ENCODE measurements around the gene ENOX1. TPM values are rescaled to one million over a fixed set of nuclear protein-coding genes. Genes with fewer than 3 reads are reported as not detected.

The ENOX1 gene
- total RNA-seq, 2 experiments from 2014 or later: not detected

GRCh38 chr13:43495732-43496131, 291.0 kb downstream of the ENOX1 start:
- DNase-seq (no peak), ATAC-seq (ENCODE audit: low read depth) (no peak)
- Mint-ChIP-seq H3K27ac (no peak overlapping the region), H3K27me3 (peaks cover 9% of the 10 kb centered on the region), H3K4me1 (no peaks in the 10 kb centered on the region), H3K4me3 (no peak overlapping the region), H3K9me3 (peaks cover 2% of the 10 kb centered on the region), H3K36me3 (no peaks in the 10 kb centered on the region)
- POLR2A ChIA-PET: no interaction called here

GRCh38 chr13:43494206-43494605, 292.6 kb downstream of the ENOX1 start:
- H3K36me3 Mint-ChIP-seq: no peaks in the 10 kb centered on the region
- POLR2A ChIA-PET: no interaction called here
- ATAC-seq (ENCODE audit: low read depth): no peak
- DNase-seq: no peak
- no peaks in the 10 kb centered on the region for H3K4me1 Mint-ChIP-seq
- no peak overlapping the region for H3K4me3 Mint-ChIP-seq
- no peak overlapping the region for H3K27ac Mint-ChIP-seq
- H3K9me3 Mint-ChIP-seq: peaks cover 2% of the 10 kb centered on the region
- H3K27me3 Mint-ChIP-seq: peaks cover 9% of the 10 kb centered on the region

- H3K9me3 Mint-ChIP-seq: peaks cover 2% of the 10 kb centered on the region
- H3K36me3 Mint-ChIP-seq: no peaks in the 10 kb centered on the region
- no peak for DNase-seq
- no peak overlapping the region for H3K27ac Mint-ChIP-seq
- peaks cover 9% of the 10 kb centered on the region for H3K27me3 Mint-ChIP-seq
- H3K4me3 Mint-ChIP-seq: no peak overlapping the region
- H3K4me1 Mint-ChIP-seq: no peaks in the 10 kb centered on the region
- no peak for ATAC-seq (ENCODE audit: low read depth)
- POLR2A ChIA-PET: no interaction called here
Measured at GRCh38 chr13:43493496-43494000, 293.2 kb downstream of the ENOX1 start.

GRCh38 chr13:43492745-43493144, 294.0 kb downstream of the ENOX1 start:
- POLR2A ChIA-PET: no interaction called here
- DNase-seq (no peak), ATAC-seq (ENCODE audit: low read depth) (no peak)
- Mint-ChIP-seq H3K4me3 (no peak overlapping the region), H3K27me3 (peaks cover 6% of the 10 kb centered on the region), H3K9me3 (peaks cover 2% of the 10 kb centered on the region), H3K27ac (no peak overlapping the region), H3K4me1 (no peaks in the 10 kb centered on the region), H3K36me3 (no peaks in the 10 kb centered on the region)

- ATAC-seq (ENCODE audit: low read depth) (no peak), DNase-seq (no peak)
- no peak overlapping the region for H3K4me3 Mint-ChIP-seq
- no peaks in the 10 kb centered on the region for H3K4me1 Mint-ChIP-seq
- no peaks in the 10 kb centered on the region for H3K36me3 Mint-ChIP-seq
- POLR2A ChIA-PET: no interaction called here
- H3K9me3 Mint-ChIP-seq: peaks cover 2% of the 10 kb centered on the region
- H3K27ac Mint-ChIP-seq: no peak overlapping the region
- H3K27me3 Mint-ChIP-seq: peaks cover 6% of the 10 kb centered on the region
Measured at GRCh38 chr13:43492311-43492710, 294.5 kb downstream of the ENOX1 start.

GRCh38 chr13:43489233-43489632, 297.5 kb downstream of the ENOX1 start:
- Mint-ChIP-seq H3K27ac (no peak overlapping the region), H3K9me3 (peaks cover 2% of the 10 kb centered on the region), H3K36me3 (no peaks in the 10 kb centered on the region), H3K4me3 (no peak overlapping the region), H3K27me3 (no peaks in the 10 kb centered on the region), H3K4me1 (no peaks in the 10 kb centered on the region)
- ATAC-seq (ENCODE audit: low read depth) (no peak), DNase-seq (no peak)
- POLR2A ChIA-PET: no interaction called here

GRCh38 chr13:43487885-43488284, 298.9 kb downstream of the ENOX1 start:
- DNase-seq (no peak), ATAC-seq (ENCODE audit: low read depth) (no peak)
- POLR2A ChIA-PET: no interaction called here
- H3K4me1 Mint-ChIP-seq: no peaks in the 10 kb centered on the region
- no peaks in the 10 kb centered on the region for H3K27me3 Mint-ChIP-seq
- no peaks in the 10 kb centered on the region for H3K36me3 Mint-ChIP-seq
- peaks cover 2% of the 10 kb centered on the region for H3K9me3 Mint-ChIP-seq
- H3K4me3 Mint-ChIP-seq: no peak overlapping the region
- no peak overlapping the region for H3K27ac Mint-ChIP-seq

- H3K4me3 Mint-ChIP-seq: no peak overlapping the region
- H3K4me1 Mint-ChIP-seq: no peaks in the 10 kb centered on the region
- no peaks in the 10 kb centered on the region for H3K36me3 Mint-ChIP-seq
- ATAC-seq (ENCODE audit: low read depth) (no peak), DNase-seq (no peak)
- POLR2A ChIA-PET: no interaction called here
- H3K27ac Mint-ChIP-seq: no peak overlapping the region
- H3K27me3 Mint-ChIP-seq: no peaks in the 10 kb centered on the region
- H3K9me3 Mint-ChIP-seq: peaks cover 2% of the 10 kb centered on the region
Measured at GRCh38 chr13:43487461-43487860, 299.3 kb downstream of the ENOX1 start.

- Mint-ChIP-seq H3K4me1 (no peaks in the 10 kb centered on the region), H3K27me3 (peaks cover 5% of the 10 kb centered on the region), H3K27ac (no peak overlapping the region), H3K9me3 (no peaks in the 10 kb centered on the region), H3K36me3 (no peaks in the 10 kb centered on the region), H3K4me3 (no peak overlapping the region)
- DNase-seq: no peak
- ATAC-seq (ENCODE audit: low read depth): no peak
- POLR2A ChIA-PET: no interaction called here
Measured at GRCh38 chr13:43484432-43485225, 302.1 kb downstream of the ENOX1 start.

GRCh38 chr13:43483930-43484329, 302.8 kb downstream of the ENOX1 start:
- DNase-seq: no peak
- Mint-ChIP-seq H3K27me3 (peaks cover 6% of the 10 kb centered on the region), H3K36me3 (no peaks in the 10 kb centered on the region), H3K4me1 (no peaks in the 10 kb centered on the region), H3K4me3 (no peak overlapping the region), H3K27ac (no peak overlapping the region), H3K9me3 (no peaks in the 10 kb centered on the region)
- ATAC-seq (ENCODE audit: low read depth): no peak
- POLR2A ChIA-PET: no interaction called here

GRCh38 chr13:43482641-43483040, 304.1 kb downstream of the ENOX1 start:
- ATAC-seq (ENCODE audit: low read depth) (no peak), DNase-seq (no peak)
- Mint-ChIP-seq H3K36me3 (no peaks in the 10 kb centered on the region), H3K27me3 (peaks cover 11% of the 10 kb centered on the region), H3K9me3 (no peaks in the 10 kb centered on the region), H3K4me3 (no peak overlapping the region), H3K4me1 (no peaks in the 10 kb centered on the region), H3K27ac (no peak overlapping the region)
- POLR2A ChIA-PET: no interaction called here

- POLR2A ChIA-PET: no interaction called here
- DNase-seq (no peak), ATAC-seq (ENCODE audit: low read depth) (no peak)
- Mint-ChIP-seq H3K27ac (no peak overlapping the region), H3K27me3 (peaks cover 12% of the 10 kb centered on the region), H3K4me3 (no peak overlapping the region), H3K36me3 (no peaks in the 10 kb centered on the region), H3K9me3 (no peaks in the 10 kb centered on the region), H3K4me1 (no peaks in the 10 kb centered on the region)
Measured at GRCh38 chr13:43482026-43482425, 304.7 kb downstream of the ENOX1 start.

GRCh38 chr13:43478902-43479301, 307.9 kb downstream of the ENOX1 start:
- Mint-ChIP-seq H3K27ac (no peak overlapping the region), H3K4me3 (no peak overlapping the region), H3K4me1 (no peaks in the 10 kb centered on the region), H3K27me3 (peaks cover 22% of the 10 kb centered on the region), H3K9me3 (no peaks in the 10 kb centered on the region), H3K36me3 (no peaks in the 10 kb centered on the region)
- ATAC-seq (ENCODE audit: low read depth) (no peak), DNase-seq (no peak)
- POLR2A ChIA-PET: interaction anchor here (0.7 kb wide), 1 partner anchor 1082 kb away, joined by 3 read pairs; no protein-coding TSS in a partner anchor

GRCh38 chr13:43478211-43478610, 308.6 kb downstream of the ENOX1 start:
- Mint-ChIP-seq H3K27ac (no peak overlapping the region), H3K9me3 (no peaks in the 10 kb centered on the region), H3K4me1 (no peaks in the 10 kb centered on the region), H3K4me3 (no peak overlapping the region), H3K36me3 (no peaks in the 10 kb centered on the region), H3K27me3 (peaks cover 22% of the 10 kb centered on the region)
- no peak for ATAC-seq (ENCODE audit: low read depth)
- no peak for DNase-seq
- POLR2A ChIA-PET: no interaction called here
